B cell (primary cell): ENCODE measurements around the gene TMEM140. TPM values are rescaled to one million over a fixed set of nuclear protein-coding genes. Genes with fewer than 3 reads are reported as not detected.

Experiments used
- ATAC-seq: fragments of 200-7000 bp; cut with Tn5 transposase; one replicate; pipeline ENCODE4 v1.10.0; 2021; ENCODE audit warnings: low read depth, mild to moderate bottlenecking, moderate number of reproducible peaks, moderate library complexity
- CTCF ChIA-PET: fragments of 350-600 bp; sonication (Branson Sonifier 250); formaldehyde crosslinking; loops from one replicate; lab custom pipeline; 2021; ENCODE audit warnings: antibody characterized with exemption, inconsistent platforms; lab: Charles Lee
- POLR2A ChIA-PET: fragments of 350-600 bp; sonication (Branson Sonifier 250); formaldehyde crosslinking; loops from one replicate; lab custom pipeline; 2021; ENCODE audit warnings: antibody characterized with exemption; lab: Charles Lee
- DNase-seq: peaks from one replicate; pipeline ENCODE4 v3.0.0; 2013
- H2AFZ ChIP-seq: 2 replicates; pipeline ENCODE4 v1.6.1; 2012; ENCODE audit warnings: mild to moderate bottlenecking, low read depth, low read length; ENCODE audit not compliant: insufficient read depth, poor library complexity, severe bottlenecking
- H3K27ac ChIP-seq, 2 donors: 1 replicate in 1 of 2; 2 replicates in 1 of 2; pipeline ENCODE4 v1.5.1; 2012 to 2013; ENCODE audit warnings: low read length in 2 of 2, mild to moderate bottlenecking in 2 of 2, moderate library complexity in 1 of 2
- H3K27me3 ChIP-seq, 4 experiments: fragments of 200-600 bp in 1 of 4; sonication (generic) in 1 of 4; replicated peaks in 1 of 4; 1 replicate in 2 of 4; 2 replicates in 2 of 4; pipeline versions ENCODE4 v1.6.1 to v1.7.0; 2013 to 2016; ENCODE audit warnings: low read length in 3 of 4, mild to moderate bottlenecking in 2 of 4, mixed read lengths in 1 of 4, moderate library complexity in 1 of 4; ENCODE audit not compliant: insufficient read depth in 4 of 4, control insufficient read depth in 3 of 4; ENCODE audit errors: control extremely low read depth in 1 of 4
- H3K36me3 ChIP-seq, 2 experiments: replicated peaks in 1 of 2; 1 replicate in 1 of 2; 2 replicates in 1 of 2; pipeline versions ENCODE4 v1.6.1 to v1.7.1; 2013; ENCODE audit warnings: low read length in 1 of 2; ENCODE audit not compliant: insufficient read depth in 2 of 2, control insufficient read depth in 1 of 2; ENCODE audit errors: control extremely low read depth in 1 of 2, extremely low read depth in 1 of 2
- H3K4me1 ChIP-seq, 2 donors: fragments of 200-600 bp in 1 of 2; sonication (generic) in 1 of 2; 1 replicate in 1 of 2; 2 replicates in 1 of 2; pipeline versions ENCODE4 v1.5.1 to v1.6.1; 2013 to 2017; ENCODE audit warnings: low read length in 2 of 2; ENCODE audit not compliant: control insufficient read depth in 2 of 2, insufficient read depth in 2 of 2
- H3K4me2 ChIP-seq: replicated peaks from 2 replicates; pipeline ENCODE3; 2012; ENCODE audit warnings: mild to moderate bottlenecking, low read depth, low read length; ENCODE audit not compliant: poor library complexity, severe bottlenecking
- H3K4me3 ChIP-seq, 5 experiments: fragments of 200-600 bp in 1 of 5; sonication (generic) in 1 of 5; 1 replicate in 3 of 5; 2 replicates in 2 of 5; pipeline versions ENCODE4 v1.5.1 to v1.7.0; 2011 to 2016; ENCODE audit warnings: low read length in 4 of 5, mild to moderate bottlenecking in 4 of 5, low read depth in 2 of 5, control low read depth in 1 of 5, moderate library complexity in 1 of 5; ENCODE audit not compliant: insufficient read depth in 1 of 5; ENCODE audit errors: control extremely low read depth in 1 of 5, extremely low read depth in 1 of 5
- H3K79me2 ChIP-seq: fragments of 200-600 bp; sonication (generic); one replicate; pipeline ENCODE4 v1.6.0; 2016; ENCODE audit warnings: low read length; ENCODE audit not compliant: control insufficient read depth, insufficient read depth
- H3K9ac ChIP-seq: fragments of 200-600 bp; sonication (generic); 2 replicates; pipeline ENCODE4 v1.6.1; 2017; ENCODE audit warnings: mild to moderate bottlenecking, low read length, moderate library complexity
- H3K9me3 ChIP-seq, 3 donors: one replicate each; pipeline versions ENCODE4 v1.6.1 to v1.7.1; 2013; ENCODE audit warnings: low read length in 2 of 3; ENCODE audit not compliant: control insufficient read depth in 2 of 3, insufficient read depth in 1 of 3; ENCODE audit errors: control extremely low read depth in 1 of 3
- H4K20me1 ChIP-seq: 2 replicates; pipeline ENCODE4 v1.6.0; 2012; ENCODE audit warnings: mild to moderate bottlenecking, low read length; ENCODE audit not compliant: insufficient read depth, control insufficient read depth, poor library complexity, severe bottlenecking
- H3K27ac Mint-ChIP-seq: one replicate; pipeline ENCODE4 v1.8.0; 2021; ENCODE audit warnings: mixed read lengths
- H3K27me3 Mint-ChIP-seq: one replicate; pipeline ENCODE4 v1.8.0; 2021; ENCODE audit warnings: mixed read lengths
- H3K4me1 Mint-ChIP-seq: one replicate; pipeline ENCODE4 v1.8.0; 2021; ENCODE audit warnings: mixed read lengths
- H3K4me3 Mint-ChIP-seq: one replicate; pipeline ENCODE4 v1.8.0; 2021; ENCODE audit warnings: mixed read lengths
- H3K9me3 Mint-ChIP-seq: one replicate; pipeline ENCODE4 v1.8.0; 2022; ENCODE audit warnings: mixed read lengths; ENCODE audit not compliant: insufficient read depth
- EZH2 ChIP-seq: IDR thresholded peaks from 2 replicates; pipeline ENCODE4 v1.6.1; 2012; ENCODE audit warnings: borderline replicate concordance, low read depth, mild to moderate bottlenecking, moderate library complexity, low read length; ENCODE audit not compliant: insufficient read depth, poor library complexity, severe bottlenecking
- WGBS: methylation state at CpG from one replicate; pipeline ENCODE4 v1.1.5; 2013; ENCODE audit warnings: missing lambda C conversion rate; ENCODE audit not compliant: insufficient coverage; 5-methylcytosine and 5-hydroxymethylcytosine counted together
- intact Hi-C: fragments of 100-400 bp; cut with micrococcal nuclease; formaldehyde crosslinking; loops from one replicate; pipeline ENCODE4 v1.10.0; 2022
- polyA plus RNA-seq: library from polyadenylated mRNA; depleted of rRNA; stranded (reverse); fragments of >200 nt; gene quantifications from 2 replicates; pipeline ENCODE4 v1.2.3, GENCODE V29; 2012
- total RNA-seq, 2 donors: library from RNA; stranded (reverse); fragments of 120-200 nt in 1 of 2; gene quantifications; 1 replicate in 1 of 2; 2 replicates in 1 of 2; pipeline versions ENCODE4 v1.2.3 to v1.2.4, GENCODE V29; 2013 to 2022
- TF ChIP-seq, protein P1 (sequence below): fragments of 200-600 bp; IDR thresholded peaks from one replicate; pipeline ENCODE4 v1.8.0; 2022; ENCODE audit warnings: antibody characterized with exemption, mild to moderate bottlenecking

Gene TMEM140
- total and polyA plus RNA-seq, 2 donors (not counting 1 experiment from before 2014, with no cell fraction given), result 3.8 to 79.1 TPM

DNA sequence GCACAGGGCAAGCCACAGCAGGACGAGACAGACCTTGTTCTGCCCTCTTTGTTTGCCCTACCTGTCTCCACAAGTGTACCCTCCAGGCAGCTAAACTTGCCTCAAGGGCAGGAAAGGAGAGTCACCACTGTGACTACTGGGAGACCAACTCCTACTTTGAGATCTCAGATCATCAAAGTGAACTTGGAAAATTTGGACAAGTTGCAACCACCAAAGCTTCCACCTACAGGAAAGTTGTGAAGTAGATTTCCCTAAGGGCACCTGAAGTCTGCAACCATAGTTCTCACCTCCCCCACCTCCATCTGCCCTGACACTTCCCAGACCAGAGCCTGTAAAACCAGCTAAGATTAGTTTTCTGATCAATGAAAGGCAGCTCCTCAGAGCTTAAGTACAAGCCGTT is 66.0 kb downstream of the TMEM140 start:
- Histone ChIP-seq H3K4me1 (peaks cover 14 to 19% of the 10 kb centered on the region in 2 donors), H3K79me2 (peaks cover 16% of the 10 kb centered on the region), H3K36me3 (no peaks in the 10 kb centered on the region), H2AFZ (no peak overlapping the region), H3K9ac (no peak overlapping the region), H3K27ac (no peak overlapping the region), H3K4me2 (no peak overlapping the region), H3K27me3 (no peaks in the 10 kb centered on the region), H3K4me3 (no peak overlapping the region), H3K9me3 (no peaks in the 10 kb centered on the region), H4K20me1 (no peaks in the 10 kb centered on the region)
- ATAC-seq (no peak), DNase-seq (no peak)
- POLR2A ChIA-PET, result interaction anchor here (0.7 kb wide), 1 partner anchor 8 kb away, joined by 3 read pairs; no protein-coding TSS in a partner anchor
- intact Hi-C loops, result no loop called here
- no peaks in the 10 kb centered on the region for H3K27me3 Mint-ChIP-seq
- H3K27ac Mint-ChIP-seq, result no peak overlapping the region
- WGBS, result 100% methylated on average over 2 of the region's 2 CpGs
- peak overlapping the region; percentile 54 for H3K4me3 Mint-ChIP-seq
- TF ChIP-seq, protein P1, sequence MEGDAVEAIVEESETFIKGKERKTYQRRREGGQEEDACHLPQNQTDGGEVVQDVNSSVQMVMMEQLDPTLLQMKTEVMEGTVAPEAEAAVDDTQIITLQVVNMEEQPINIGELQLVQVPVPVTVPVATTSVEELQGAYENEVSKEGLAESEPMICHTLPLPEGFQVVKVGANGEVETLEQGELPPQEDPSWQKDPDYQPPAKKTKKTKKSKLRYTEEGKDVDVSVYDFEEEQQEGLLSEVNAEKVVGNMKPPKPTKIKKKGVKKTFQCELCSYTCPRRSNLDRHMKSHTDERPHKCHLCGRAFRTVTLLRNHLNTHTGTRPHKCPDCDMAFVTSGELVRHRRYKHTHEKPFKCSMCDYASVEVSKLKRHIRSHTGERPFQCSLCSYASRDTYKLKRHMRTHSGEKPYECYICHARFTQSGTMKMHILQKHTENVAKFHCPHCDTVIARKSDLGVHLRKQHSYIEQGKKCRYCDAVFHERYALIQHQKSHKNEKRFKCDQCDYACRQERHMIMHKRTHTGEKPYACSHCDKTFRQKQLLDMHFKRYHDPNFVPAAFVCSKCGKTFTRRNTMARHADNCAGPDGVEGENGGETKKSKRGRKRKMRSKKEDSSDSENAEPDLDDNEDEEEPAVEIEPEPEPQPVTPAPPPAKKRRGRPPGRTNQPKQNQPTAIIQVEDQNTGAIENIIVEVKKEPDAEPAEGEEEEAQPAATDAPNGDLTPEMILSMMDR, result no peak
- no peak for TF ChIP-seq EZH2
- peaks cover 25% of the 10 kb centered on the region for H3K4me1 Mint-ChIP-seq
- CTCF ChIA-PET, result interaction anchor here (1.4 kb wide), 1 partner anchor 61 kb away, joined by 4 read pairs; no protein-coding TSS in a partner anchor
- no peaks in the 10 kb centered on the region for H3K9me3 Mint-ChIP-seq

DNA sequence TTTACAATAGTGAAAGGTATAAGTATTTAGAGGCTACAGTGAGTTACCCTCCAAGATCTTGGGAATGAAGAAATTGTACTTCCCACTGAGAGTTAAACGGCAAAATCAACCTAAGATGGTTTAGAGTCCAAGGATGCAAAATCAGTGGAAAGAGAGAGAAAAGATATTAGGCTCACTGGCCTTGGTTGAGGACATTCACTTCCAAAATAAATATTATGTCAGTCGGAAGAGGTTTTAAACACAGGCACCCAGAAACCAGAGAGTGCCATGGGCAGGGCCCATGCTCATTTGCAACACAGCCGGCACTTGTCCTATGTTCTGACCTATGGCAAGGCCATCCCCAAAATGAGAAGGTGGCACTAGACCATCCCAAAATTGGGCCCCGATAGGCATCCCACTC is 67.3 kb downstream of the TMEM140 start:
- H3K4me3 Mint-ChIP-seq, result no peak overlapping the region

More for the DNA sequence above, 67.3 kb downstream of the TMEM140 start:
- Mint-ChIP-seq H3K27me3 (no peaks in the 10 kb centered on the region), H3K9me3 (no peaks in the 10 kb centered on the region), H3K27ac (no peak overlapping the region), H3K4me1 (peaks cover 13% of the 10 kb centered on the region)
- Histone ChIP-seq H3K4me1 (peaks cover 9 to 10% of the 10 kb centered on the region in 2 donors), H3K36me3 (no peaks in the 10 kb centered on the region), H4K20me1 (no peaks in the 10 kb centered on the region), H3K27ac (no peak overlapping the region), H3K4me3 (no peak overlapping the region), H3K4me2 (no peak overlapping the region), H3K9ac (no peak overlapping the region), H2AFZ (no peak overlapping the region), H3K27me3 (no peaks in the 10 kb centered on the region), H3K79me2 (peaks cover 9% of the 10 kb centered on the region), H3K9me3 (no peaks in the 10 kb centered on the region)
- ChIA-PET CTCF (no interaction called here), POLR2A (no interaction called here)
- DNase-seq (no peak), ATAC-seq (no peak)
- TF ChIP-seq, protein P1, result no peak
- no peak for TF ChIP-seq EZH2
- intact Hi-C loops, result no loop called here
- 93% methylated on average over 4 of the region's 4 CpGs for WGBS
